Measurements from ENCODE around the gene HOMER2. TPM values are rescaled to one million over a fixed set of nuclear protein-coding genes. Genes with fewer than 3 reads are reported as not detected.

The HOMER2 gene
- total RNA-seq, 1 experiment from 2014 or later: 22.6 TPM

- Histone ChIP-seq H3K9me2 (replicated peaks; ENCODE audit: low read length) (no peaks in the 10 kb centered on the region), H3F3A (ENCODE audit: low read length, unreplicated experiment) (no peaks in the 10 kb centered on the region), H3K4me2 (ENCODE audit: low read length) (peak overlapping the region; percentile 82), H2AFZ (ENCODE audit: low read length) (peak overlapping the region; percentile 54), H3K27ac (ENCODE audit: low read length) (peak overlapping the region; percentile 6), H3K9ac (ENCODE audit: low read length) (peak overlapping the region; percentile 89), H3K27me3 (ENCODE audit: low read length) (no peaks in the 10 kb centered on the region), H3K79me2 (ENCODE audit: low read length) (peaks cover 35% of the 10 kb centered on the region), H4K20me1 (ENCODE audit: low read length) (0 out of 2 replicates have a peak, but pooled peaks cover 5% of the 10 kb centered on the region), H3K4me3 (ENCODE audit: low read length) (peak overlapping the region; percentile 90), H3K9me3 (ENCODE audit: low read length) (no peaks in the 10 kb centered on the region), H3K36me3 (ENCODE audit: low read depth, low read length) (peaks cover 2% of the 10 kb centered on the region; the same call in 1 of the 2 replicates), H3K4me1 (ENCODE audit: insufficient read depth, low read length) (peaks cover 16% of the 10 kb centered on the region)
- intact Hi-C loops (cut with micrococcal nuclease): no loop called here
- ChIA-PET POLR2A (ENCODE audit: unreplicated experiment) (interaction anchor here (0.6 kb wide), 1 partner anchor 59 kb away, joined by 3 read pairs; no protein-coding TSS in a partner anchor), CTCF (interaction anchor here (0.6 kb wide), 1 partner anchor 175 kb away, joined by 3 read pairs; no protein-coding TSS in a partner anchor)
- TF ChIP-seq EZH2 (IDR thresholded peaks at IDR 0.05; ENCODE audit: low read length, unreplicated experiment) (no peak), CTCF (conservative IDR thresholded peaks at IDR 0.05; ENCODE audit: low read depth, low read length) (no peak)
- ATAC-seq: peak; percentile 33
- BruUV-seq (replicated peaks): no TSS peak
- peak; percentile 39 for DNase-seq
Measured at GRCh38 chr15:82810061-82810889, 142.2 kb downstream of the HOMER2 start.

- POLR2A ChIA-PET (ENCODE audit: unreplicated experiment): interaction anchor here (0.6 kb wide), 2 partner anchors 26 to 137 kb away, joined by 3 to 10 read pairs; no protein-coding TSS in a partner anchor
- ATAC-seq: peak; percentile 89
Measured at GRCh38 chr15:82809308-82810060, 143.0 kb downstream of the HOMER2 start, which contains the start of gene WHAMM. Gene WHAMM (plus strand): TSS chr15:82809628. CDS start chr15:82809727, 99 bp downstream.

More at GRCh38 chr15:82809308-82810060, 143.0 kb downstream of the HOMER2 start, which contains the start of gene WHAMM:
- Histone ChIP-seq H3K9me2 (replicated peaks; ENCODE audit: low read length) (no peaks in the 10 kb centered on the region), H3K9ac (ENCODE audit: low read length) (peak within 1 kb of the TSS; percentile 89), H3F3A (ENCODE audit: low read length, unreplicated experiment) (no peaks in the 10 kb centered on the region), H3K27ac (ENCODE audit: low read length) (peak within 1 kb of the TSS; percentile 75), H3K4me2 (ENCODE audit: low read length) (peak within 1 kb of the TSS; percentile 82), H3K4me1 (ENCODE audit: insufficient read depth, low read length) (peaks cover 16% of the 10 kb centered on the region), H3K27me3 (ENCODE audit: low read length) (no peaks in the 10 kb centered on the region), H4K20me1 (ENCODE audit: low read length) (0 out of 2 replicates have a peak, but pooled peaks cover 5% of the 10 kb centered on the region), H3K79me2 (ENCODE audit: low read length) (peaks cover 33% of the 10 kb centered on the region), H3K36me3 (ENCODE audit: low read depth, low read length) (no peaks in the 10 kb centered on the region), H3K9me3 (ENCODE audit: low read length) (no peaks in the 10 kb centered on the region), H3K4me3 (ENCODE audit: low read length) (peak within 1 kb of the TSS; percentile 90), H2AFZ (ENCODE audit: low read length) (peak within 1 kb of the TSS; percentile 86)
- CTCF ChIA-PET: no interaction called here
- no TSS peak for BruUV-seq (replicated peaks)
- intact Hi-C loops (cut with micrococcal nuclease): loop anchor here (5.0 kb wide), 1 partner anchor 57 kb away; no protein-coding TSS in a partner anchor
- peak; percentile 98 for DNase-seq
- no peak for TF ChIP-seq CTCF (conservative IDR thresholded peaks at IDR 0.05; ENCODE audit: low read depth, low read length)
- no peak for TF ChIP-seq EZH2 (IDR thresholded peaks at IDR 0.05; ENCODE audit: low read length, unreplicated experiment)
- TF ChIP-seq EZH2phosphoT487 (IDR thresholded peaks at IDR 0.05; ENCODE audit: borderline replicate concordance, low read length): no peak

Measured in PC-3 (cell line).